Muscle of leg (tissue), 11 donors: Measurements from ENCODE around the gene NADK. TPM values are rescaled to one million over a fixed set of nuclear protein-coding genes. Genes with fewer than 3 reads are reported as not detected.

Source experiments
- DNase-seq: peaks from one replicate; pipeline ENCODE4 v3.0.0; 2013
- H3K27ac ChIP-seq: one replicate; pipeline ENCODE4 v1.5.1; 2013; ENCODE audit warnings: mild to moderate bottlenecking, low read length, control low read depth
- H3K27me3 ChIP-seq: one replicate; pipeline ENCODE4 v1.6.1; 2013; ENCODE audit warnings: low read length; ENCODE audit not compliant: control insufficient read depth, insufficient read depth
- H3K36me3 ChIP-seq: one replicate; pipeline ENCODE4 v1.6.1; 2013; ENCODE audit warnings: low read length; ENCODE audit not compliant: control insufficient read depth, insufficient read depth
- H3K4me1 ChIP-seq: one replicate; pipeline ENCODE4 v1.6.1; 2013; ENCODE audit warnings: low read length; ENCODE audit not compliant: control insufficient read depth, insufficient read depth
- H3K4me3 ChIP-seq: one replicate; pipeline ENCODE4 v1.5.1; 2013; ENCODE audit warnings: low read length, control low read depth
- H3K9me3 ChIP-seq: replicated peaks from 2 replicates; pipeline ENCODE4 v1.6.1; 2013; ENCODE audit warnings: low read depth, low read length; ENCODE audit not compliant: control insufficient read depth
- WGBS: methylation state at CpG from one replicate; pipeline ENCODE4 v1.1.5; 2013; ENCODE audit warnings: missing lambda C conversion rate; ENCODE audit not compliant: insufficient coverage; 5-methylcytosine and 5-hydroxymethylcytosine counted together
- polyA plus RNA-seq, 8 donors: library from polyadenylated mRNA; unstranded; fragments of 120-200 nt; gene quantifications; one replicate each; pipeline versions ENCODE4 v1.2.1 to v1.2.3, GENCODE V29; 2013; ENCODE audit warnings: inconsistent platforms in 1 of 8, low replicate concordance in 1 of 8; ENCODE audit not compliant: insufficient read length in 8 of 8, insufficient read depth in 1 of 8
- total RNA-seq: library from RNA; stranded (reverse); fragments of 120-200 nt; gene quantifications from one replicate; pipeline ENCODE4 v1.2.4, GENCODE V29; 2013

NADK gene
- total and polyA plus RNA-seq, 9 donors, result 18.2 to 40.1 (median 31.6) TPM

DNA sequence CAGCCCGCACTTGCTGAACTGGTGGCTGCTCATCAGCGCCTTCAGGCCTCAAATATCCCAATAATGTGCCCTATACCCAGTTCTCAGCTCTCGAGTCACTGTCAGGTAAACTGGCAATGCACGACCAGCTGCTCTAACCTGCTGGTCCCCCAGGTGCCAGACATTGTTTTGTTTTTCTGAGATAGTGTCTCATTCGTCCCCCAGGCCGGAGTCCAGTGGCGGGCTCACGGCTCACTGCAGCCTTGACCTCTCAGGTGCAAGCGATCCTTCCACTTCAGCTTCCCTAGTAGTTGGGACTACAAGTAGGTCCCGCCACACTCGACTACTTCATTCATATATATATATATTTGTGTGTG lies 1.0 kb upstream of the NADK start:
- DNase-seq, result no peak
- Histone ChIP-seq H3K9me3 (no peaks in the 10 kb centered on the region), H3K36me3 (peaks cover 7% of the 10 kb centered on the region), H3K27me3 (no peaks in the 10 kb centered on the region), H3K4me3 (no peak overlapping the region), H3K27ac (peak overlapping the region; percentile 59), H3K4me1 (peaks cover 46% of the 10 kb centered on the region)
- WGBS, result 52% methylated on average over 6 of the region's 11 CpGs

DNA sequence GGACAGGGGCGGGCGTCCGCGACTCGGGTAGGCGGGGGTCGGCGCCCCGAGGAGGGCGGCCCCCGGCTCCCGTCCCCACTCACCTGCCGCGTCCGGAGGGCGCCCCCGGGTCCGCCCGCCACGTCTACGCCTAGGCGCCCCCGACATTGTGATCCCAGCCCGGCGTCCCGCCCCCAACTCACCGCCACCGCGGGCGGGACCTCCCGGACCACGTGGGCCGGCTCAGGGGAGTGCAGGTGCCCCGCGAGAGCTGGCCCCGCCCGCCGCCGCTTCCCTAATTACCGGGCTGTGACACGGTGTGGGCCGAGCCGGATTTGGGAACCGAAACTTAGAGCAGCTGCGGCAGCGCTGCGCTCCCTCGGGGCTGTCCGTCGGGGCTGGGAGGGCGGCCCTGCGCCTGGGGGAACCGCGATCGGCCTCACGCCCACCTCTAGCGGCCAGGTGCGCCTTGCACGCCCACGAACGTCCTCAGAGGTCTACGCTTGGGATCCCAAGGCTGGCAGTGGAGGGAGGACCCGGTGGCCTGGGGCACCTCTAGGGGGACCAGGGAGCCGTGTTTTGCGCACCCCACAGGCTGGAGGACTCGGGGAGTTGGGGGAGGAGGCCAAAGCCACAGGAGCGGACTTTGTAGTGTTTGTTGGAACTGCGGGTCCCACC lies 521 bp upstream of the NADK start:
- Histone ChIP-seq H3K4me1 (peaks cover 46% of the 10 kb centered on the region), H3K27ac (peak overlapping the region; percentile 59), H3K27me3 (no peaks in the 10 kb centered on the region), H3K36me3 (peaks cover 8% of the 10 kb centered on the region), H3K9me3 (no peaks in the 10 kb centered on the region), H3K4me3 (peak overlapping the region; percentile 41)
- under 1% methylated on average over 59 of the region's 68 CpGs for WGBS
- DNase-seq, result peak; percentile 73

DNA sequence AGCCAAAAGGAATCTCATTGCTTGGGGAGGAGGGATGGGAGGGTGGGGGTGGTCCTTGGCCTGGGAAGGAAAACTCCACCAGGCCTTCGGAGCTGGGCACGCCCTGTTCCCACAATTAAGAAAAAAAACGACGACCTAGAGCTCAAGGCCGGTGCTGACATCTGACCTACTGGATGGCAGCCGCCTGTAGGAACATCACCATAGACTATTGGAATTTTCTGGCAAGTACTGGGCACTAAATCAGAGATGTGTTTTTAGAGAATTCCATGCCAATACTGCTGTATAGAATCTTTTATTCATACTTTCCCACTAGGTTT lies 729 bp downstream of the NADK start:
- 0% methylated on average over 1 of the region's 6 CpGs for WGBS
- Histone ChIP-seq H3K4me3 (peak overlapping the region; percentile 70), H3K4me1 (peaks cover 36% of the 10 kb centered on the region), H3K27ac (peak overlapping the region; percentile 83), H3K36me3 (peaks cover 9% of the 10 kb centered on the region), H3K27me3 (no peaks in the 10 kb centered on the region), H3K9me3 (no peaks in the 10 kb centered on the region)
- DNase-seq, result peak; percentile 88

DNA sequence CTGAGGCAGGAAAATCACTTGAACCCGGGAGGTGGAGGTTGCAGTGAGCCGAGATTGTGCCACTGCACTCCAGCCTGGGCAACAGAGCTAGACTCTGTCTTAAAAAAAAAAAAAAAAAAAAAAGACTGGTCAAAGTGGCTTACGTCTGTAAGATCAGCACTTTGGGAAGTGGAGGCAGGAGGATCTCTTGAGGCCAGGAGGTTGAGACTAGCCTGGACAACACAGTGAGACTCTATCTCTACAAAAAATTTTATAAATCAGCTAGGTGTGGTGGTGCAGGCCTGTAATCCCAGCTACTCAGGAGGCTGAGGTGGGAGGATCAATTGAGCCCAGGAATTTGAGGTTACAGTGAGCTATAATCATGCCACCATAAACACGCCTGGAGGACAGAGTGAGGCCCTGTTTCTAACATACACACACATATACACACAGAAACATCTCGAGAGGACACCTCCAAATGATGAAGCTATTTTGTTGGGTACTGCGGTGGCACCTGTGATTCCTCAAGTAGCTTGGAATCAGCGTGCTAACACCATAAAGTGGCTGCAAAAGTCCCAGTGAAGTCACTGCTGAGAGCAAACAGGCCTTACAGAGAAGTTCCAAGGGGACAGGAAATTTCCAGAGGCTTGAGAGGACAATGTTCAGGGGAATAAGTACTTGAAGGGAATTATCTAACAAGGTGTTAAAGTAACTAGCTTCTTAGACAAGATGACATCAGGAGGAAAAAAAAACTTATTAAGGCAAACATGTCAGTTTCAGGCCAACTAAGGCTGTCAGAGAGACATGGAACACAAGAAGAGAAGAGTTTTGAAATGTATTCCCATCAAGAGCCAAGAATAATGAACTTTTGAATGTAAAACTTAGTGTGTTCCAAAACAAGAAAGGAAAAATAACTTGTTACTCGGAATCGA lies 1.3 kb downstream of the NADK start:
- no peak for DNase-seq
- H3K27ac ChIP-seq, result peak overlapping the region; percentile 83
- H3K27me3 ChIP-seq, result no peaks in the 10 kb centered on the region
- peaks cover 15% of the 10 kb centered on the region for H3K36me3 ChIP-seq
- peak overlapping the region; percentile 70 for H3K4me3 ChIP-seq
- peaks cover 4% of the 10 kb centered on the region for H3K9me3 ChIP-seq
- WGBS, result 80% methylated on average over 4 of the region's 9 CpGs
- H3K4me1 ChIP-seq, result peaks cover 30% of the 10 kb centered on the region

DNA sequence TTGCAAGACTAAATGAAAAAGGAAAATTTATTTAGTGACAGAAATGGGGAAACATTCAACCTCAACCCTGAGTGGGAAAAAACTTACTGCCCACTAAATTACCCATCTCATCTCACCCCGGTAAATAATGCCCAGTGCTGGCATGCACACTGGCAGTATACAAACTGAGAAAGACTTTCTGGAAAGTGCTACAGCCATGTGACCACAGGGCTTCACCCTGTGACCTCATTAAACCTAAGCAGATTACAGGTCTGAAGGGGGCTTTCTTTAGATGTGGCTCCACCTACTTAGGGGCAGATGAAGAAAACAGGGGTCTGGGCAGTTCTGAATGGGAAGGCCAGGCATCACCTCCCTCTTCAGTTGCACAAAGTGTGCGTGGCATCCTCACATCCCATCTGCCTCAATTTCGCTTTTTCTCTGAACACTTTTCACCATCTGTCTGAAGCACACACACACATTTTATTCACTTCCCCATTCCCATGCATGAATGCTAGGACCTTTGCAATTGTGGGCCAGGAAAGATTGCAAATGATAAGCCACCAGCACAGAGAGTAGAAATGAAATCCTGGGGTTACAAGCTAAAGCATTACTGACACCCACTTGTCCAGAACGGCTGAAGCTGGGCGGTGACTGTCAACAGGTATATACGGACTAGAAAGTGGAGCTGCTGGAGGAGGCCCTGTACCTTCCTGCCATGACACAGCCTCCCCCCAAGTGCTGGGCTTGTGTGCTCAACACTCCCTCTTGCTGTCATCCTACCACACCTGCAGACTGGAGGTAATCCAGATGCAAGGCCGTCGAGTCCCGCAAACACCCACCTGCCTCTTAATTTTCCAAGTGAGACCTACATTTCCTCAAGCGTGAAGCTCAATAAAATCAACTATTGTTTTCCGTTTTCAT lies 2.7 kb downstream of the NADK start:
- DNase-seq, result no peak
- Histone ChIP-seq H3K9me3 (peaks cover 12% of the 10 kb centered on the region), H3K27ac (no peak overlapping the region), H3K4me1 (peaks cover 23% of the 10 kb centered on the region), H3K36me3 (peaks cover 23% of the 10 kb centered on the region), H3K27me3 (no peaks in the 10 kb centered on the region), H3K4me3 (no peak overlapping the region)
- WGBS, result 85% methylated on average over 10 of the region's 11 CpGs

DNA sequence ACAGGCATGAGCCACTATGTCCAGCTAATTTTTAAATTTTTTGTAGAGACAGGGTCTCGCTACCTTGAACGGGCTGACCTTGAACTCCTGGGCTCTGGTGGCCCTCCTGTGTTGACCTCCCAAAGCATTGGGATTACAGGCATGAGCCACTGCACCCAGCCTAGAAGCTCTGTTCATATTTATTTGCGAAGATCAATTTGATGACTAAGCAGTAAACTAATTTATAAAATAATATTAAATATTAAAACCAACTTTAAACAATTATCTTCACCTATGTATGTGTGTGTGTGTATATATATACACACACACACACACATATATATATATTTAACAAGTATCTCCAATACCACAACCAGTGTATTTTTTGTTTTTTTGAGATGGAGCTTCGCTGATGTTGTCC lies 4.4 kb downstream of the NADK start:
- peaks cover 12% of the 10 kb centered on the region for H3K9me3 ChIP-seq
- DNase-seq, result no peak

DNA sequence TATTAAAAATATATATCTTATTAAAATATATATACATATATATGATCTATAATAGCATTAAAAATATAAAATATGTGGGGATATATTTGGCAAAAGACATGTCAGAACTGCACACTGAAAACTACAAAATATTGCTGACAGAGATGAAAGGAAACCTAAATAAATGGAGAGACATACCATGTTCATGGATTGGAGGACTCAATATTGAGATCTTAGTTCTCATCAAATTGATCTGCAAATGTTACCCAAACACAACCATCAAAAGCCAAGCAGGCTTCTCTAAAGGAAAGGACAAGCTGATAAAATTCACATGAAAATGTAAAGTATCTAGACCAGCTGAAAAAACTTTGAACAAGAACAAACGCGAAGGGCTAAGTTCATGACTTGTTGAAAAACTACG lies 7.2 kb downstream of the NADK start:
- Histone ChIP-seq H3K9me3 (peaks cover 12% of the 10 kb centered on the region), H3K4me1 (peaks cover 4% of the 10 kb centered on the region), H3K27me3 (no peaks in the 10 kb centered on the region), H3K27ac (no peak overlapping the region), H3K4me3 (no peak overlapping the region), H3K36me3 (peaks cover 38% of the 10 kb centered on the region)
- WGBS, result 100% methylated on average over 3 of the region's 3 CpGs
- DNase-seq, result no peak

More for the DNA sequence above, 4.4 kb downstream of the NADK start:
- Histone ChIP-seq H3K4me1 (peaks cover 15% of the 10 kb centered on the region), H3K27me3 (no peaks in the 10 kb centered on the region), H3K4me3 (no peak overlapping the region), H3K27ac (no peak overlapping the region), H3K36me3 (peaks cover 24% of the 10 kb centered on the region)
- WGBS, result 100% methylated on average over 2 of the region's 4 CpGs

DNA sequence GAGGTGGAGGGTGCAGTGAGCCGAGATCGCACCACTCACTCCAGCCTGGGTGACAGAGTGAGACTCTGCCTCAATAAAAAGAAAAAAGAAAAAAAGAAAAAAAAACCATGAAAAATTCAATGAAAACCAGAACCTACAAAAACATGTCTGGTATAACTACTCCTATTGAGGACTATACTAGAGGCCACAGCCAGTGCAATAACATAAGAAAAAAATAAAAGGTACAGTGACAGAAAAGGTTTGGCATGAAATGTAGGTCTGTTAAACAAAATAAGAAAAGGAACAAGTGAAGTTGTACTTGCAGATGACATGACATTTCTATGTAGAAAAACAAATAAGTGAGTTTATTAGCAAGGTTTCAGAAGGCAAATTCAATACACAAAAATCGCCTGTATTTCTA lies 8.2 kb downstream of the NADK start:
- no peaks in the 10 kb centered on the region for H3K27me3 ChIP-seq
- H3K9me3 ChIP-seq, result peaks cover 12% of the 10 kb centered on the region
- no peaks in the 10 kb centered on the region for H3K4me1 ChIP-seq
- no CpG with 5 or more reads among the region's 3 CpGs for WGBS
- DNase-seq, result no peak
- H3K36me3 ChIP-seq, result peaks cover 33% of the 10 kb centered on the region
- no peak overlapping the region for H3K27ac ChIP-seq
- no peak overlapping the region for H3K4me3 ChIP-seq

DNA sequence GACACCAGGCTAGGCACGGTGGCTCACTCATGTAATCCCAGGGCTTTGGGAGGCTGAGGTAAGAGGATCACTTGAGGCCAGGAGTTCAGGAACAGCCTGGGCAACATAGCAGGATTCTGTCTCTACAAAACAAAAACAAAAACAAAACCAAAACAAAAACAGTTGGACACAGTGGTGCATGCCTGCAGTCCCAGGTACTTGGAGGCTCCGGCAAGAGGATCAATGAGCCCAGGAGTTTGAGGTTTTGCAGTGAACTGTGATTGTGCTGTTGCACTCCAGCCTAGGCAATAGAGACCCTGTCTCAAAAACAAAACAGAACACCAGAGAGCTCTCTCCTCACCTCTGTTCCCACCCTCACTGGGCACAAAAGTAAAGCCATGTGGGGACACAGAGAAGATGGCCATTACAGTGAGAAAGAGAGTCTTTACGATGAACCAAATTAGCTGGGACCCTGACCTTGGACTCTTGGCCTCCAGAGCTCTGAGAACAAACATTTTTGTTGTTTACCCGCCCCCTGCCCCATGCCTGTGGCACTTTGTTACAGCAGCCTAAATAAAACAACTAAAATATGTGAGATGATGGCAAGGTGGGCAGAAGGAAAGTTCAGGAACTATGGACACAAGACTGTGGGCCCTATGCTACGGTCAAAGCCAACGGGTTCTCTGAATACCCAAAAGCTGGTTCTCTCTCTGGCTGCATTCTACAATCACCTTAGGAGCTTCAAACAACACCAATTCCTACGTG lies 9.8 kb downstream of the NADK start:
- H3K4me3 ChIP-seq, result no peak overlapping the region
- DNase-seq, result no peak
- no peak overlapping the region for H3K27ac ChIP-seq
- peaks cover 12% of the 10 kb centered on the region for H3K9me3 ChIP-seq
- no peaks in the 10 kb centered on the region for H3K27me3 ChIP-seq
- WGBS, result 91% methylated on average over 3 of the region's 7 CpGs
- H3K4me1 ChIP-seq, result no peaks in the 10 kb centered on the region
- H3K36me3 ChIP-seq, result peaks cover 46% of the 10 kb centered on the region
